H9 (cell line): ENCODE results near the gene TECTA. TPM values are rescaled to one million over a fixed set of nuclear protein-coding genes. Genes with fewer than 3 reads are reported as not detected.

Experiments
- DNase-seq: peaks from one replicate; pipeline ENCODE4 v3.0.0-alpha.2; 2017
- H2AFZ ChIP-seq: one replicate; pipeline ENCODE4 v1.6.1; 2013; ENCODE audit warnings: mild to moderate bottlenecking, low read length, control low read depth, moderate library complexity
- H2AK5ac ChIP-seq: 2 replicates; pipeline ENCODE4 v1.6.1; 2013; ENCODE audit warnings: low read length, control low read depth, mixed read lengths; ENCODE audit not compliant: insufficient read length
- H2BK120ac ChIP-seq: one replicate; pipeline ENCODE4 v1.6.1; 2013; ENCODE audit warnings: low read depth, mild to moderate bottlenecking, low read length, control low read depth, inconsistent platforms; ENCODE audit not compliant: poor library complexity, severe bottlenecking
- H2BK12ac ChIP-seq: 2 replicates; pipeline ENCODE4 v1.6.1; 2013; ENCODE audit warnings: low read length, control low read depth, mixed read lengths, low read depth; ENCODE audit not compliant: insufficient read length
- H2BK15ac ChIP-seq: 2 replicates; pipeline ENCODE4 v1.6.1; 2013; ENCODE audit warnings: low read depth, low read length, control low read depth
- H2BK20ac ChIP-seq: one replicate; pipeline ENCODE4 v1.6.1; 2013; ENCODE audit warnings: low read depth, mild to moderate bottlenecking, low read length, control low read depth, inconsistent platforms; ENCODE audit not compliant: poor library complexity, severe bottlenecking
- H2BK5ac ChIP-seq: 2 replicates; pipeline ENCODE4 v1.6.1; 2013; ENCODE audit warnings: low read length, control low read depth, mixed read lengths; ENCODE audit not compliant: insufficient read length
- H3K14ac ChIP-seq: 2 replicates; pipeline ENCODE4 v1.6.1; 2013; ENCODE audit warnings: low read length, control low read depth; ENCODE audit not compliant: insufficient read depth
- H3K18ac ChIP-seq: 2 replicates; pipeline ENCODE4 v1.6.1; 2013; ENCODE audit warnings: low read depth, mild to moderate bottlenecking, mixed read lengths, low read length, control low read depth; ENCODE audit not compliant: insufficient read length
- H3K23ac ChIP-seq: 2 replicates; pipeline ENCODE4 v1.6.1; 2013; ENCODE audit warnings: low read length, control low read depth, mixed read lengths, low read depth; ENCODE audit not compliant: insufficient read length
- H3K23me2 ChIP-seq: 2 replicates; pipeline ENCODE4 v1.6.1; 2013; ENCODE audit warnings: low read depth, mild to moderate bottlenecking, mixed read lengths, low read length, control low read depth; ENCODE audit not compliant: insufficient read length, poor library complexity, severe bottlenecking
- H3K27ac ChIP-seq: 2 replicates; pipeline ENCODE4 v1.5.1; 2013; ENCODE audit warnings: low read length, control low read depth, mixed read lengths, low read depth; ENCODE audit not compliant: insufficient read length
- H3K27me3 ChIP-seq: 2 replicates; pipeline ENCODE4 v1.6.1; 2013; ENCODE audit warnings: low read length, control low read depth, inconsistent platforms; ENCODE audit not compliant: insufficient read depth
- H3K4ac ChIP-seq: 2 replicates; pipeline ENCODE4 v1.6.1; 2013; ENCODE audit warnings: low read depth, mild to moderate bottlenecking, control low read depth, inconsistent platforms, low read length, moderate library complexity
- H3K4me1 ChIP-seq: 2 replicates; pipeline ENCODE4 v1.6.1; 2013; ENCODE audit warnings: low read length, control low read depth, inconsistent platforms; ENCODE audit not compliant: insufficient read depth
- H3K4me2 ChIP-seq: 2 replicates; pipeline ENCODE4 v1.6.1; 2013; ENCODE audit warnings: low read length, control low read depth, mixed read lengths; ENCODE audit not compliant: insufficient read length, insufficient read depth
- H3K56ac ChIP-seq: 2 replicates; pipeline ENCODE4 v1.6.1; 2013; ENCODE audit warnings: low read depth, mild to moderate bottlenecking, mixed read lengths, low read length, control low read depth; ENCODE audit not compliant: insufficient read length
- H3K79me1 ChIP-seq: 2 replicates; pipeline ENCODE4 v1.6.1; 2013; ENCODE audit warnings: low read depth, mild to moderate bottlenecking, moderate library complexity, low read length, control low read depth, inconsistent platforms; ENCODE audit not compliant: insufficient read depth, poor library complexity, severe bottlenecking
- H3K79me2 ChIP-seq: 2 replicates; pipeline ENCODE4 v1.6.1; 2013; ENCODE audit warnings: low read length, control low read depth, inconsistent platforms; ENCODE audit not compliant: insufficient read depth
- H3K9ac ChIP-seq: 2 replicates; pipeline ENCODE4 v1.6.1; 2013; ENCODE audit warnings: low read length, control low read depth, mixed read lengths; ENCODE audit not compliant: insufficient read length; ENCODE audit errors: extremely low read depth
- H3K9me3 ChIP-seq: one replicate; pipeline ENCODE4 v1.6.1; 2013; ENCODE audit warnings: low read depth, low read length, inconsistent platforms; ENCODE audit not compliant: control insufficient read depth
- H3T11ph ChIP-seq: one replicate; pipeline ENCODE4 v1.6.1; 2013; ENCODE audit warnings: mild to moderate bottlenecking, low read length, control low read depth, inconsistent platforms
- H4K20me1 ChIP-seq: one replicate; pipeline ENCODE4 v1.6.1; 2013; ENCODE audit not compliant: control insufficient read depth, insufficient read length, insufficient read depth
- H4K5ac ChIP-seq: 2 replicates; pipeline ENCODE4 v1.6.1; 2013; ENCODE audit warnings: low read depth, mild to moderate bottlenecking, mixed read lengths, low read length, control low read depth; ENCODE audit not compliant: insufficient read length
- H4K8ac ChIP-seq: replicated peaks from 2 replicates; pipeline ENCODE4 v1.6.1; 2013; ENCODE audit warnings: low read length, control low read depth, mixed read lengths, low read depth; ENCODE audit not compliant: insufficient read length
- H4K91ac ChIP-seq: 2 replicates; pipeline ENCODE4 v1.6.1; 2013; ENCODE audit warnings: low read depth, mild to moderate bottlenecking, moderate library complexity, mixed read lengths, low read length, control low read depth; ENCODE audit not compliant: insufficient read length
- H3K27ac Mint-ChIP-seq, 3 experiments: 2 replicates in 2 of 3; 3 replicates in 1 of 3; pipeline ENCODE4 v1.8.0; 2020 to 2021; ENCODE audit warnings: mixed read lengths in 3 of 3, mild to moderate bottlenecking in 1 of 3, moderate library complexity in 1 of 3
- H3K27me3 Mint-ChIP-seq: 2 replicates; pipeline ENCODE4 v1.8.0; 2021; ENCODE audit warnings: low read depth, mild to moderate bottlenecking, moderate library complexity, mixed read lengths
- H3K36me3 Mint-ChIP-seq, 3 experiments: 2 replicates in 2 of 3; 3 replicates in 1 of 3; pipeline ENCODE4 v1.8.0; 2020 to 2021; ENCODE audit warnings: low read depth in 3 of 3, mixed read lengths in 3 of 3; ENCODE audit not compliant: insufficient read depth in 1 of 3
- H3K4me1 Mint-ChIP-seq, 2 experiments: 2 replicates each; pipeline ENCODE4 v1.8.0; 2020; ENCODE audit warnings: mixed read lengths in 2 of 2
- H3K4me3 Mint-ChIP-seq, 2 experiments: 2 replicates in 1 of 2; 3 replicates in 1 of 2; pipeline ENCODE4 v1.8.0; 2020 to 2021; ENCODE audit warnings: mild to moderate bottlenecking in 2 of 2, mixed read lengths in 2 of 2, moderate library complexity in 1 of 2
- H3K9me3 Mint-ChIP-seq, 2 experiments: 2 replicates in 1 of 2; 3 replicates in 1 of 2; pipeline ENCODE4 v1.8.0; 2020; ENCODE audit warnings: mild to moderate bottlenecking in 2 of 2, mixed read lengths in 2 of 2, moderate library complexity in 1 of 2
- WGBS: extraction: QIAGEN DNeasy Blood & Tissue Kit; methylation state at CpG from one replicate; pipeline ENCODE4 v1.1.7; 2013; ENCODE audit warnings: missing lambda C conversion rate, low lambda C conversion rate, mixed read lengths; ENCODE audit not compliant: insufficient read length; ENCODE audit errors: extremely low coverage; 5-methylcytosine and 5-hydroxymethylcytosine counted together
- total RNA-seq: library from RNA; stranded (reverse); gene quantifications from 2 replicates; pipeline ENCODE4 v1.2.1, GENCODE V29; 2021
- TF ChIP-seq, protein P1 (sequence below): fragments of 200-600 bp; sonication (generic); conservative IDR thresholded peaks from 3 replicates; pipeline ENCODE4 v1.8.0; 2021; ENCODE audit warnings: antibody characterized with exemption, mild to moderate bottlenecking

TECTA gene
- total RNA-seq, 1 experiment from 2014 or later = 0.66 TPM

DNA sequence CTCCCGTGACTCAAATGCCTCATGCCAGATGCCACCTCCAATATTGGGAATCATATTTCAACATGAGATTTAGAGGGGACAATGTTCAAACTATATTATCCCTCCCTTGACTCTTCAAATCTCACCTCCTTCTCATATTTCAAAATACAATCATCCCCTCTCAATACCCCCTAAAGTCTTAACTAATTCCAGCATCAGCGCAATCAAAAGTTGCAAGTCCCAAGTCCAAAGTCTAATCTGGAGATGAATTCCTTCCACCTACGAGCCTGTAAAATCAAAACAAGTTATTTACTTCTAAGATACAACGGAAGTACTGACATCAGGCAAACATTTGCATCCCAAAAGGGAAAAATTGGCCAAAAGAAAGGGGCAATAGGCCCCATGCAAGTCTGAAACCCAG, 124.3 kb downstream of the TECTA start:
- Histone ChIP-seq H3K79me1 (no peaks in the 10 kb centered on the region), H3K9me3 (peaks cover 15% of the 10 kb centered on the region)
- no CpG with 5 or more reads among the region's 4 CpGs for WGBS

More for the DNA sequence above, 124.3 kb downstream of the TECTA start:
- Histone ChIP-seq H3K9ac (no peak overlapping the region), H2BK120ac (no peak overlapping the region), H2BK15ac (no peak overlapping the region), H2BK5ac (no peak overlapping the region), H3K23me2 (no peaks in the 10 kb centered on the region), H3K23ac (no peak overlapping the region), H4K20me1 (no peaks in the 10 kb centered on the region), H3K14ac (no peak overlapping the region), H3T11ph (no peak overlapping the region), H2BK20ac (no peak overlapping the region), H3K4me1 (no peaks in the 10 kb centered on the region), H3K4ac (no peak overlapping the region), H3K4me2 (no peak overlapping the region), H3K27ac (no peak overlapping the region), H2AFZ (no peak overlapping the region), H3K18ac (no peak overlapping the region), H4K8ac (no peak overlapping the region), H3K79me2 (no peaks in the 10 kb centered on the region), H3K27me3 (no peaks in the 10 kb centered on the region), H2BK12ac (no peak overlapping the region), H3K56ac (no peak overlapping the region), H4K5ac (no peak overlapping the region), H2AK5ac (no peak overlapping the region), H4K91ac (no peak overlapping the region)
- Mint-ChIP-seq H3K27me3 (peaks cover 1% of the 10 kb centered on the region; the same call in 1 of the 2 replicates), H3K9me3 (peaks cover 25 to 29% of the 10 kb centered on the region in 2 experiments), H3K36me3 (peaks cover 11 to 37% (median 29%) of the 10 kb centered on the region in 3 experiments; a peak in 6 of 7 replicates), H3K4me3 (no peak overlapping the region), H3K4me1 (peaks cover 2 to 4% of the 10 kb centered on the region in 2 experiments; a peak in 1 of 4 replicates), H3K27ac (no peak overlapping the region)
- DNase-seq = no peak
- TF ChIP-seq, protein P1, sequence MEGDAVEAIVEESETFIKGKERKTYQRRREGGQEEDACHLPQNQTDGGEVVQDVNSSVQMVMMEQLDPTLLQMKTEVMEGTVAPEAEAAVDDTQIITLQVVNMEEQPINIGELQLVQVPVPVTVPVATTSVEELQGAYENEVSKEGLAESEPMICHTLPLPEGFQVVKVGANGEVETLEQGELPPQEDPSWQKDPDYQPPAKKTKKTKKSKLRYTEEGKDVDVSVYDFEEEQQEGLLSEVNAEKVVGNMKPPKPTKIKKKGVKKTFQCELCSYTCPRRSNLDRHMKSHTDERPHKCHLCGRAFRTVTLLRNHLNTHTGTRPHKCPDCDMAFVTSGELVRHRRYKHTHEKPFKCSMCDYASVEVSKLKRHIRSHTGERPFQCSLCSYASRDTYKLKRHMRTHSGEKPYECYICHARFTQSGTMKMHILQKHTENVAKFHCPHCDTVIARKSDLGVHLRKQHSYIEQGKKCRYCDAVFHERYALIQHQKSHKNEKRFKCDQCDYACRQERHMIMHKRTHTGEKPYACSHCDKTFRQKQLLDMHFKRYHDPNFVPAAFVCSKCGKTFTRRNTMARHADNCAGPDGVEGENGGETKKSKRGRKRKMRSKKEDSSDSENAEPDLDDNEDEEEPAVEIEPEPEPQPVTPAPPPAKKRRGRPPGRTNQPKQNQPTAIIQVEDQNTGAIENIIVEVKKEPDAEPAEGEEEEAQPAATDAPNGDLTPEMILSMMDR = no peak
